Ureter (tissue), 1 donor: ENCODE data around the gene FKRP. TPM values are rescaled to one million over a fixed set of nuclear protein-coding genes. Genes with fewer than 3 reads are reported as not detected.

Experiments
- DNase-seq: peaks from one replicate; pipeline ENCODE4 v3.0.0-alpha.2; 2020; ENCODE audit warnings: low spot score
- total RNA-seq: library from RNA; stranded (reverse); gene quantifications from one replicate; pipeline ENCODE4 v1.2.4, GENCODE V29; 2023
- donor health status: DM: yes; HTN: yes; CAD: no.

Gene FKRP
- total RNA-seq, 1 donor from 2014 or later = 20.6 TPM

GRCh38 chr19:46732172-46732938 is 13.5 kb upstream of the FKRP start:
- DNase-seq = no peak

DNA sequence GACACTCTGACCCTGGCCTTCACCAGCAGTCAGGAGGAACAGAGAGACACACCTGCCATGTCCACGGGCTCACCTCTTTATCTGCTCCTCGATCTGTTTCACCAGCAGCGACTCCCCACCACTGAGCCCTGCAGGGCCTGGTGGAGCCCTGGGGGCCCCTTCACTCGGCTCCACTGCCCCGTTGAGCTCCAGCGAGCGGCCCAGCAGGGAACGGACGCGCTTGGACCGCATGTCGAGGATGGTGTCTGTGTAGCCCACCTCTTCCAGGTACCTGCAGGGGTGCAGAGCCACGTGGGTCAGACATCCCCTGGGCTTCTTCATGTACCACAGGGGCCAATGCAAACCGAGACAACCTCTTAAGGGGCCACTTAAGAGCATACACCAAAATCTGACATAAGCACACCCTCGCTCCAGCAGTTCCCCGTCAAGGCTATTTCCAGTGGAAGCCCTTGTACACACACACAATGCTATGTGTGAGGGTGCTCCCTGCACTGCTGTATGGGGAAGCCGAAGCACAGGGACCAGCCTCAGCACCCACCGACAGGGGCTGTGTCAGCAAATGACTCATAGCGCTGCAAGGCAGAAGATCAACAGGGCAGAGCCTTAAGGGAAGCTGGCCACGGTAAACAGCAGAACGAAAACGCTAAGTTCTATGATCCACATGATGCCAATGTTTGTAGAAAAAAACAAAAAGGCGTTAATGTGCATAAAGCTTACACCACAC is 12.7 kb upstream of the FKRP start:
- DNase-seq = no peak

GRCh38 chr19:46733690-46734292 is 12.1 kb upstream of the FKRP start:
- no peak for DNase-seq

GRCh38 chr19:46736531-46737297 is 9.1 kb upstream of the FKRP start:
- no peak for DNase-seq

- DNase-seq = no peak
Measured at GRCh38 chr19:46737298-46737654, 8.6 kb upstream of the FKRP start.

DNA sequence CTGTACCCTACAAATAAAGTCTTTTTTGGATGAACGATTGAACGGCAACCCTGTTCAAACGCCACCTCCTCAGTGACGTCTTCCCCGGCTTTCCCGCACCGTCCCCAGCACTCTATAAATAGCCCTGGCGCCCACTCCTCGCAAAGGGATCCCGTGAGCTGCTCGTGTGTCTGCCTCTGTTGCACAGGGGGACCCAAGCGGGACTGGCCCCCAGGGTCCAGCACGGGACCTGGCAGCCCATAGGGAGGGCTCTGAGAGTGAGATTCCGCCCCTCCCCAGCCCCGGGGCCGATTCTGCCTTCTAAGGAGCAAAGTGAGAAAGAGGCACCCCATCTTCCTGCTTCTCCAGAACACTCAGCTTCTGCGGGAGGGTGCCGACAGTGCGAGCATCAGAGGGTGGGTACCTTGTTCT is 8.1 kb upstream of the FKRP start:
- no peak for DNase-seq

DNA sequence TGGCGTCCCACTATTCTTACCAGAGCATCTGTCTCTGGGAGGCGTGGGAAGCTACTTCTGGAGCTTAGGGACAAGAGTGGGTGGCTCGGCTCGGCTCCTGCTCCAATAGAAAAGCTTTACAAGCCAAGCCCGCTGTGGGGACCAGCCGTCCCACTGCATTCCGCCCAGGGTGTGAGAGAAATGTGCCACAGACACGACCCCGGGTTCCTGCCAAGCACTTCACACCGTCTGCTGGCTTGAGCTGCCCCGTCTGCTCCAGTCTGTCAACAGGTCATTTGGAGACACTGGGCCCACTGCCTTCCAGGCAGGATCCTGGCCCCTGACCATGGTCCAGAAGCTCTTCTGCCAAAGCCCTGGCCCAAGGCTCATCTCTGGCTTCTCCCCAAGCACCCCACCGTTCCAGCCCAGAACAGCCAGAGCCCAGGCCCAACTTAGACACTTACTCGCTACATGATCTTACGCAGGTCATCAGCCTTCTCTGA is 6.5 kb upstream of the FKRP start:
- no peak for DNase-seq

- DNase-seq = no peak
Measured at GRCh38 chr19:46741447-46741846, 4.4 kb upstream of the FKRP start.

- no peak for DNase-seq
Measured at GRCh38 chr19:46742926-46743480, 2.9 kb upstream of the FKRP start.

DNA sequence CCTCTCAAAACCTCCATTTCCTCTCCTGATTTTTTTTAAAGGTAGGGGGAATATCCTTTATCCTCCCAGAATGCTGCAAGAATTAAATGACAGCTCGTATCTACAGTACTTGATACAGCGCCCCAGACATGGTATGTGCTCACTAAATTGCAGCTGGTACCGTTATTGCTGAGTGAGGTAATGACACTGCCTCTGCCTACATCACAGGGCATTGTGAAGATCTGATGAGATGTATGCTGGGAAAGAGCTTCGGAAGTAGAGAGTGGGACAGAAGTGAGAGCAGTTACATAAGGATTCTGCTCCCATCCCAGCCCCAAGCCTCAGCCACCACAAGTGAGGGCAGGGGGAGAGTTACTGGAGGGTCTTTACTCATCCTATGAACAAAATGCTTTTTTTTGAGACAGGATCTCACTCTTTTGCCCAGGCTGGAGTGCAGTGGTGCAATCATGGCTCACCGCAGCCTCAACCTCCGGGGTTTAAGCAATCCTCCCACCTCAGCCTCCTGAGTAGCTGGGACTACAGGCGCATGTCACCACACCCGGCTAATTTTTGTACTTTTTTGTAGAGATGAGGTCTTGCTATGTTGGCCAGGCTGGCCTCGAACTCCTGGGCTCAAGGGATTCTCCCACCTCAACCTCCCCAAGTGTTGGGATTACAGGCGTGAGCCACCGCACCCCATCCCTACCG is 1.7 kb upstream of the FKRP start:
- no peak for DNase-seq

GRCh38 chr19:46745030-46745429 is 827 bp upstream of the FKRP start:
- no peak for DNase-seq

- DNase-seq = no peak
Measured at GRCh38 chr19:46746281-46747057, 612 bp downstream of the FKRP start, which contains the start of gene STRN4. Gene STRN4, minus strand, starts transcription at chr19:46746450. Its CDS starts 20 bp downstream, at chr19:46746430.

GRCh38 chr19:46748325-46749109 is 2.7 kb downstream of the FKRP start:
- DNase-seq = no peak

DNA sequence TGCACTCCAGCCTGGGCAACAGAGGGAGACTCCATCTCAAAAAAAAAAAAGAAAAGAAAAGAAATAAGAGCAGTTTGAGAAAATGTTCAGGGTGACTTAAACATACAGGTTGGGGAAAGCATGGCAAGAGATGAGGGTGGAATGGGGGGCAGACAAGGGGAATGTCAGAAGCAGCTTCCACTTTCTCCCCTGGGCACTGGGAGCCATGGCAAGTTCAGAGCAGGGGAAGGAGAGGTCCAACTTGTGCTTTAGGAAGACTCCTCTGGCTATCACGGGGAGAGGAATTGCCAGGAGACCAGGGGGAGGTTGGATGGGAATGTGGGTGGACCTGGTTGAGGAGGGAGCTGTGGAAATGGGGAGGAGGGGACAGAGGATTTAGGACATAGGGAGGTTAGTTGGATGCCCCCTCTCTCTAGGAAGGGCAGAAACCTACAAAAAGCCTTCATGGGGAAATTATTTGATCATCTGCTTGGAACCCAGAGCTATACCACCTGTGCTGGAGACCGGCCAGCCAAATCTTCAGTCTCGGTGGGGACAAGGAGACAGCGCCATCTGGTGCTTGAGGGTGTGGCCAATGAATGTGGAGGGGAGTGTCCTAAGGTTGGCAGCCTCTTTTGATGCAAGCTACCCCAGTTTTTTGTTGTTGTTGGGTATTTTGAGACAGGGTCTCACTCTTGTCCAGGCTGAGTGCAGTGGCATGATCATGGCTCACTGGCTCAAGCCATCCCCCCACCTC is 7.7 kb downstream of the FKRP start:
- DNase-seq = no peak

DNA sequence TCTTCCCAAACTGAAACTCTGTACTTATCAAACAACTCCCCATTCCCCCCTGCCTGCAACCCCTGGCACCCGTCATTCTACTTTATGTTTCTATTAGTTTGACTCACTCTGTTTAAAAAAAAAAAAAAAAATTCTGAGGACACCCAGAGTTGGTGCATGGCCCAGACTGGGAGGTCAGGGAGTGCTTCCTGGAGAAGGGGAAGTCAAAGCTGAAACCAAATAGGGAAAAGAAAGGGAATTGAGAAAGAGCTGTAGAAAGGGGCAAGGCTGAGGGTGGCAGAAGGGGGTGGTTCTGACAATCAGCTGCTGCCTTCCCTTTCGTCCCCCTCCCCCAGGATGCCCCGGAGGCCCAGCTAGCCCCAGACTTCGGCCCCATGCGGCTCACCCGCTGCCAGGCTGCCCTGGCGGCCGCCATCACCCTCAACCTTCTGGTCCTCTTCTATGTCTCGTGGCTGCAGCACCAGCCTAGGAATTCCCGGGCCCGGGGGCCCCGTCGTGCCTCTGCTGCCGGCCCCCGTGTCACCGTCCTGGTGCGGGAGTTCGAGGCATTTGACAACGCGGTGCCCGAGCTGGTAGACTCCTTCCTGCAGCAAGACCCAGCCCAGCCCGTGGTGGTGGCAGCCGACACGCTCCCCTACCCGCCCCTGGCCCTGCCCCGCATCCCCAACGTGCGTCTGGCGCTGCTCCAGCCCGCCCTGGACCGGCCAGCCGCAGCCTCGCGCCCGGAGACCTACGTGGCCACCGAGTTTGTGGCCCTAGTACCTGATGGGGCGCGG is 9.4 kb downstream of the FKRP start:
- DNase-seq = no peak

- DNase-seq = no peak
Measured at GRCh38 chr19:46755853-46756543, 10.1 kb downstream of the FKRP start.

GRCh38 chr19:46756544-46756888 is 10.7 kb downstream of the FKRP start:
- no peak for DNase-seq
